HFFc6 (cell line): Measurements from ENCODE around the gene NDUFB8. TPM values are rescaled to one million over a fixed set of nuclear protein-coding genes. Genes with fewer than 3 reads are reported as not detected.

Source experiments
- DNase-seq: peaks from one replicate; pipeline ENCODE4 v3.0.0-alpha.2; 2018
- H3K27ac Mint-ChIP-seq: 2 replicates; pipeline ENCODE4 v1.8.0; 2020; ENCODE audit warnings: mild to moderate bottlenecking, mixed read lengths
- H3K27me3 Mint-ChIP-seq: 2 replicates; pipeline ENCODE4 v1.8.0; 2021; ENCODE audit warnings: mild to moderate bottlenecking, moderate library complexity, mixed read lengths; ENCODE audit not compliant: insufficient read depth
- H3K36me3 Mint-ChIP-seq: 2 replicates; pipeline ENCODE4 v1.8.0; 2021; ENCODE audit warnings: low read depth, mixed read lengths
- H3K4me1 Mint-ChIP-seq: 2 replicates; pipeline ENCODE4 v1.8.0; 2020; ENCODE audit warnings: low read depth, mixed read lengths
- H3K4me3 Mint-ChIP-seq: 2 replicates; pipeline ENCODE4 v1.8.0; 2020; ENCODE audit warnings: mild to moderate bottlenecking, moderate library complexity, mixed read lengths
- H3K9me3 Mint-ChIP-seq: 2 replicates; pipeline ENCODE4 v1.8.0; 2020; ENCODE audit warnings: mild to moderate bottlenecking, mixed read lengths
- total RNA-seq, 6 experiments: library from RNA; stranded (reverse); fragmentation: NEBNext Ultra II Directional; extraction: Animal tissue kit (Norgen Biotek cat#: 25700); gene quantifications; 2 replicates in 1 of 6; 3 replicates in 5 of 6; pipeline ENCODE4 v1.2.3, GENCODE V29; 2021
- TF ChIP-seq, protein P1 (sequence below): fragments of 200-600 bp; sonication (generic); IDR thresholded peaks from 2 replicates; pipeline ENCODE4 v1.5.0; 2021; ENCODE audit warnings: antibody characterized with exemption, mild to moderate bottlenecking

The NDUFB8 gene
- total RNA-seq, 6 experiments from 2014 or later, result 167 to 222 (median 198) TPM

DNA sequence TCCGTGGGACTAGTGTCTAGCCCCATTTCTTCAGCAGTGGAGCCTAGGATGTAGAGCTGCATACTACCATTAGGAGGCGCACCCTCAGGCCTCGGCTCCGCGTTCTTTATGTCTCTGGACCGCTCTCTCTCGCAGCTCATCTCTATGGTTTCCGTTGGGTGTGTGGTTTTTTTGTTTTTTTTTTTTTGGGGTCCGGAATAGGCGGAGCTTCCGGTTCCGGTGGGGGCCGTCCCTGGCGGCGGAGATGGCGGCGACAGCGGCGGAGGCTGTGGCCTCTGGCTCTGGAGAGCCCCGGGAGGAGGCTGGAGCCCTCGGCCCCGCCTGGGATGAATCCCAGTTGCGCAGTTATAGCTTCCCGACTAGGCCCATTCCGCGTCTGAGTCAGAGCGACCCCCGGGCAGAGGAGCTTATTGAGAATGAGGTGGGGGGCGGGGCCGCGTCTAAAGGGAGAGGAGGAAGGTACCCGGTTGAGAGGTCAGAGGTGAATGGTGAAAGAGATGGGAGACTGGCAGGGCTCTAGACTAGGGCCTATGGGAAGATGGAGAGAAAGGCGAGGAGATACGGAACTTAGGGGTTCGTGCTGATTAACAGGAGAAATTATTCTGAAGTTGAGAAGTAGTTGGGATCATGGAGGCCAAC lies 6.2 kb upstream of the NDUFB8 start, which contains the start of gene HIF1AN:
Gene HIF1AN (plus strand): TSS at position 229 of the 639 bp plus-strand sequence. CDS start 16 bp downstream, at position 245.
- Mint-ChIP-seq H3K4me1 (no peaks in the 10 kb centered on the region), H3K27me3 (no peaks in the 10 kb centered on the region; the same call in 1 of the 2 replicates), H3K27ac (no peak within 1 kb of the TSS; the same call in 1 of the 2 replicates), H3K9me3 (no peaks in the 10 kb centered on the region), H3K4me3 (no peak within 1 kb of the TSS), H3K36me3 (peaks cover 14% of the 10 kb centered on the region)
- DNase-seq, result peak; percentile 90
- TF ChIP-seq, protein P1, sequence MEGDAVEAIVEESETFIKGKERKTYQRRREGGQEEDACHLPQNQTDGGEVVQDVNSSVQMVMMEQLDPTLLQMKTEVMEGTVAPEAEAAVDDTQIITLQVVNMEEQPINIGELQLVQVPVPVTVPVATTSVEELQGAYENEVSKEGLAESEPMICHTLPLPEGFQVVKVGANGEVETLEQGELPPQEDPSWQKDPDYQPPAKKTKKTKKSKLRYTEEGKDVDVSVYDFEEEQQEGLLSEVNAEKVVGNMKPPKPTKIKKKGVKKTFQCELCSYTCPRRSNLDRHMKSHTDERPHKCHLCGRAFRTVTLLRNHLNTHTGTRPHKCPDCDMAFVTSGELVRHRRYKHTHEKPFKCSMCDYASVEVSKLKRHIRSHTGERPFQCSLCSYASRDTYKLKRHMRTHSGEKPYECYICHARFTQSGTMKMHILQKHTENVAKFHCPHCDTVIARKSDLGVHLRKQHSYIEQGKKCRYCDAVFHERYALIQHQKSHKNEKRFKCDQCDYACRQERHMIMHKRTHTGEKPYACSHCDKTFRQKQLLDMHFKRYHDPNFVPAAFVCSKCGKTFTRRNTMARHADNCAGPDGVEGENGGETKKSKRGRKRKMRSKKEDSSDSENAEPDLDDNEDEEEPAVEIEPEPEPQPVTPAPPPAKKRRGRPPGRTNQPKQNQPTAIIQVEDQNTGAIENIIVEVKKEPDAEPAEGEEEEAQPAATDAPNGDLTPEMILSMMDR, result peak; percentile 92

DNA sequence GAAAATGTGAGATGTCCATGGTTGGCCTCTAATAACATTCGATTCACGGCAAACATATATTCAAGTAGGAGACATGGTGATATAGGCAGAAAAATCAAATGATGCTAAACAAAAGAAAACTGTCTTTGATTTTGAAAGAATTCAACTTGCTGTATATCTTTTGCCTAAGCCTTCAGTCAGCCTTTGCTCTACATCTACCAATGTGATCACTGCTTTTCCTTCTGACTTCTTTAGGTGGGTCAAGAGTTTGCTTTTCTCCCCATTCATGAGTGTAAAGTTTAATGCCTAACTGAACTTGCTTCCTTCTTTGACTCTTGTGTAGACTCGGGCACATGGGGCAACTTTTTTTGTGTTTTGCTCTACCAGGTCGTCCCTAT lies 5.7 kb upstream of the NDUFB8 start:
- no peaks in the 10 kb centered on the region; the same call in 1 of the 2 replicates for H3K27me3 Mint-ChIP-seq
- DNase-seq, result no peak
- no peaks in the 10 kb centered on the region for H3K9me3 Mint-ChIP-seq
- H3K36me3 Mint-ChIP-seq, result peaks cover 9% of the 10 kb centered on the region
- no peak overlapping the region for H3K4me3 Mint-ChIP-seq
- no peak overlapping the region for H3K27ac Mint-ChIP-seq
- H3K4me1 Mint-ChIP-seq, result peaks cover 2% of the 10 kb centered on the region
- TF ChIP-seq, protein P1, result no peak

DNA sequence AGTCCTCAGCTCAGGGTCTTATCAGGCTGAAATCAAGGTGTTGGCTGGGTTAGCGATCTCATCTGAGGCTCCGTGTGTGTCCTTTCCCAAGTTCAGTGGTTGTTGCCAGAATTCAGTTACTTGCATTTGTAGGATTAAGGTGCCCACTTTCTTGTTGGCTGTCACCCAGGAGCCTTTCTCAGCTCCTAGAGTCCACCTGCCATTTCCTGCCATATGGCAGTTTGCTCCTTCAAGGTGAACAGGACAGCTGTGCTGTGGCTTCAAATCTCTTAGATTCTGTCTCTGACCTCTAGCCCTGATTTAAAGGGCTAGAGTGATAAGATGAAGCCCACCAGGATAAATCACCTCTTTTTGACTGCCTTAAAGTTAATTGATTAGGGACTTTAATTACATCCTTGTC lies 5.1 kb upstream of the NDUFB8 start:
- no peaks in the 10 kb centered on the region; the same call in 1 of the 2 replicates for H3K27me3 Mint-ChIP-seq
- H3K4me3 Mint-ChIP-seq, result no peak overlapping the region
- TF ChIP-seq, protein P1, result no peak
- H3K27ac Mint-ChIP-seq, result no peak overlapping the region
- H3K9me3 Mint-ChIP-seq, result no peaks in the 10 kb centered on the region
- DNase-seq, result no peak
- H3K4me1 Mint-ChIP-seq, result peaks cover 8% of the 10 kb centered on the region
- peaks cover 8% of the 10 kb centered on the region for H3K36me3 Mint-ChIP-seq

DNA sequence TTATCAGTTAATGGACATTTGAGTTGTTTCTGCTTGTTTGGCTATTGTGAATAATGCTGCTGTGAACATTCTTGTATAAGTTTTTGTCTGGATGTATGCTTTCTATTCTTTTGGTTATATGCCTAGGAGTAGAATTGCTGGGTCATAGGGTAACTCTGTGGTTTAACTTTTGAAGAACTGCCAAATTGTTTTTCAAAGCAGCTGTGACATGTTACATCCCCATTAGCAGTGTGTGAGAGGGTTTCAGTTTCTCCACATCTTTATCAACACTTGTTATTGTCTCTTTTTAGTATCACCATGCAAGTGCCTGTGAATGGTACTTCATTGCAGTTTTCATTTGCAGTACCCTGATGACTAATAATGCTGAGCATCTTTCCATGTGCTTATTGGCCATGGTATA lies 2.1 kb upstream of the NDUFB8 start:
- H3K9me3 Mint-ChIP-seq, result no peaks in the 10 kb centered on the region
- TF ChIP-seq, protein P1, result no peak
- H3K4me1 Mint-ChIP-seq, result peaks cover 16% of the 10 kb centered on the region
- no peak overlapping the region for H3K4me3 Mint-ChIP-seq
- H3K36me3 Mint-ChIP-seq, result no peaks in the 10 kb centered on the region; the same call in 1 of the 2 replicates
- no peak for DNase-seq
- H3K27me3 Mint-ChIP-seq, result no peaks in the 10 kb centered on the region; the same call in 1 of the 2 replicates
- no peak overlapping the region for H3K27ac Mint-ChIP-seq

DNA sequence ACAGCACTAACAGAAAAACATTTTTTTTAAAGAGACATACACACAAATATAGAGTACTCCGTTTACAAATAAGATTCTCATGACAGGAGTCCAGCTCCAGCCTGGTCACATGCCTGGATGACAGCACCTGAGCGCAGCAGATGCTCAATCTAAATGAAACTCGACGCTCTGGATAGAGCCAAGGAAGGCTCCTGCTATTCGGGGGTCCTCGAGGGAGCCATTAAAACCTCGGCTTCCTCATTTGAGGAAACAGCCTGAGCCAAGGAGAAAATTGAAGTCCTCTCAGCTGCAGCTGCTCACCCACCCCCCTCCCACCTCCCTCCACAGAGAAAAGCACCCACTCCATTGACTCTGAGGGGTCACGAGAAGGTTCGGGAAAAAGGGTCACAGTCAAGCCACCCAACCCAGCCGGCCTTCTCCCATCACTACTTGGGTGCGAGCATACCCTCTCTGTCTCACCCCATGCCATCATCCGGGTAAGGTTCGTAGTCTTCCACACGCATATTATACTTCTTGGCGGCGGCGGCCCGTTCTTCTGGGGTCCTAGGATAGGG lies 673 bp downstream of the NDUFB8 start:
- Mint-ChIP-seq H3K4me3 (peak overlapping the region; percentile 98), H3K36me3 (peaks cover 13% of the 10 kb centered on the region; the same call in 1 of the 2 replicates), H3K9me3 (no peaks in the 10 kb centered on the region), H3K27ac (peak overlapping the region; percentile 94), H3K27me3 (no peaks in the 10 kb centered on the region), H3K4me1 (peaks cover 16% of the 10 kb centered on the region)
- DNase-seq, result no peak
- TF ChIP-seq, protein P1, result no peak
